NCI-H146 treated with DMSO at 0.1 percent for 48 hours (cell line): ENCODE measurements around the gene KIAA1549.
A peak's percentile ranks its signal among the peaks of the same experiment; 100 is the strongest.
"Not testable (repeated sequence)": the region's sequence is repeated elsewhere in the genome, so short reads cannot be mapped to it uniquely, and the experiment has no call there.

ENCODE experiments used
- DNase-seq: peaks from one replicate; lab custom pipeline; 2025; ENCODE audit not compliant: unreplicated experiment; lab: John Stamatoyannopoulos, UW

Gene KIAA1549

DNA sequence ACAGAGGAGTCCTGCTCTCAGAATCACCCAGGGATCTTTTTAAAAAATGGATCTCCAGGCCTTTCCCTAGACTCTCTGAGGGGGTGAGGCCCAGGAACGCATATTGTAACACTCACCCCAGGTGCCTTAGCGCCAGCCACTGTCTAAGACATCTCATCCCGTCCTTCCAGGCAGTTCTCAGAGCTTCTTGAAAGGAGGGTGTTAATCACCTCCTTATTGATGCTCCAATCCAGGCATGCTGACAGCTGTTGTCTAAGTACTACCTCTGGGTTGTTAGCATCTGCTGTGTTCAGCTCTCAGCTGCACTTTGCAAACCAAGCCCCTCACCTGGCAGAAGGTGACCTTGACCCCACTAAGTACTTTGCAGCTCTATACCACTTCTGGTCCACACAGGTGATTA lies 36.0 kb downstream of the KIAA1549 start:
- DNase-seq, result no peak

DNA sequence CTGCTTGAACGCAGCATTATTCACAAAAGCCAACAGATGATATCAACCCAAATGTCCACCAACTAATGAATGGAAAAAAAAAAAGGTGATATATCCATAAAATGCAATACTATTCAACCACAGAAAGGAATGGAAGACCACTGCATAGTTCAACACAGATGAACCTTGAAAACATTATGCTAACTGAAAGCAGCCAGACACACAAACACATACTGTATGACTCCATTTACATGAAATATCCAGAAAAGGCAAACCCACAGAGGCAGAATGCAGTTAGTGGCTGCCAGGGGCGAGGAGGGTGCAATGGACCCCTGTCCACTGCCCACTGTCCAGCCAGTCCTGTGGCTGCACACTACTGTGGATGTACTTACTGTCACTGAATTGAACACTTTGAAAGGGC lies 36.6 kb downstream of the KIAA1549 start:
- DNase-seq, result no peak

DNA sequence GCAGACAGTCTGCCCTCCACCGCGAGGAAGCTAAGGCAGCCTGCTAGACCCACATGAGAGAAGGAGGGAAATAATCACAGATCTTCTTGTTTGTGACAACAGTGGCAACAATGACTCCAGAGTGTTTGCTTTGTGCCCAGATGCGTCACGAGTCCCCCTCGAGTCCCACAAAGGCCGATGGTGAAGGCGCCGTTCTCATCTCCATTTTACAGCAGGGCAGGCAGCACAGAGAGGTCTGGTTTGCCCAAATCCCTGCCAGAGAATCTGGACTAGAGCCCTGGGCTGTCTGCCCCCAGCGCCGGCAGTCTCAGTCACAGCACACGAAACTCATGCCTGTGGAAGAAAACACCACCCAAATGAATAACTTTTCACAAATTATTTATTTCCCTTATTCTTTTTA lies 38.1 kb downstream of the KIAA1549 start:
- no peak for DNase-seq

DNA sequence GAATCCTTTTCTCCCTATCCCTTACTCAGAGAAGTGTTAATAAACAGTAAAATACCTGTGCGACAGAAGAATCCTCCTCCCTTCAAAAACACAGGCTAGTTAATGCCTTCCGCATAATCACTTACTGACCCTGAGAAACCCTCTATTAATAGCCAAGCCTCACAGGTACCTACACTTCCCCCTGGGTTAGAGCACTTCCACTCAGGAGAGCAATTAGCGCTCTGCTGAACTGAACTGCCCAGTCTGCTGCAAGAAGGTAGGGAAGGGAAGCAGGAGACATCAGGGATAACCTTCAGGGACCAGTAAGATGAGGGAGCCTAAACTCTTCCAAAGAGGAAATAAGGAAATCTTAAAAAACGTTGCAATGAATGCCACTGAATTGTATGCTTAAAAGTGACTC lies 39.6 kb downstream of the KIAA1549 start:
- no peak for DNase-seq

DNA sequence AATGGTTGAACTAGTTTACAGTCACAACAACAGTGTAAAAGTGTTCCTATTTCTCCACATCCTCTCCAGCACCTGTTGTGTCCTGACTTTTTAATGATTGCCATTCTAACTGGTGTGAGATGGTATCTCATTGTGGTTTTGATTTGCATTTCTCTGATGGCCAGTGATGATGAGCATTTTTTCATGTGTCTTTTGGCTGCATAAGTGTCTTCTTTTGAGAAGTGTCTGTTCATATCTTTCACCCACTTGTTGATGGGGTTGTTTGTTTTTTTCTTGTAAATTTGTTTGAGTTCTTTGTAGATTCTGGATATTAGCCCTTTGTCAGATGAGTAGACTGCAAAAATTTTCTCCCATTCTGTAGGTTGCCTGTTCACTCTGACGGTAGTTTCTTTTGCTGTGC lies 40.6 kb downstream of the KIAA1549 start:
- not testable (repeated sequence) for DNase-seq

DNA sequence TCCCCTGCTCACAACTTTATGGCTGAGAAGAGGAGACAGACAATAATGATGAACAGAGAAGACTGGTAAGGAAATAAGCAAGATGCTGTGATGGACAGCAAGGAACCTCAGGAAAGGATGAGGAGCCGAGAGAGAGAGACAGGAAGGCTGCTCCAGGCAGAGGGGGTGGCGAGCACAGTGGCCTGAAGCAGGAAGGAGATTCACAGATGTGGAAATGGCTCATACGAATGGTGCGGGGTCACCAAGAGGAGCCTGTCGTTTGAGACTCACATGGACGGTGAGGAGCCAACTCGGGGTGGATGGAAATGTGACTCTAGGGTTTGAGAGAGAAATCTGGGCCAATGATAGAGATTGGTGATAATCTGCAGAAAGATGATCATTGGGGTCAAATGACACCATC lies 43.7 kb downstream of the KIAA1549 start:
- no peak for DNase-seq

DNA sequence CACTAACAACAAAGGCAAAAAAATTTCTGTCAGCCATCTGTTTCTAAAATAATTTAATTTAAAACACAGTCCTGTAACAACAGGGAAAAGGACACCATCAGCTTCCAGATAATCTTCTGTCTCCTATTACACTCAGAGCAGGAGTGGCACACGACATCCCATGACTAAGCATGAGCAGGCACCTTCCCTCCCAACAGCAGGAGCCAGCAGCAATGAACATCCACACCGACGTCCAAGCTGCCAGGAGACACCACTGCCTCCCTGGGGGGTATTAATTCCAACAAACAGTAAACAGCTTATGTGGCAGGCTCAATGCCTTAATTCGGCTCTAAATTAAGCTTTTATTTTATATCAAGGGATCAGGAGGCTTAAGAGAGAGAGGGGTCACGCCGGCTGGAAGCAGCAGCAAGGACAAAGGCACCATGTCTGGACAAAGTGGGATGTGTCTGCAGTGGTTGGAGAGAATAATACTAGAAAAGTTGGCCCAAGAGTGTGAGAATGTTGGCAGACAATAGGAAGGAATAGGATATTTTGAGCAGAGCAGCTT lies 45.7 kb downstream of the KIAA1549 start:
- peak; percentile 3 for DNase-seq

DNA sequence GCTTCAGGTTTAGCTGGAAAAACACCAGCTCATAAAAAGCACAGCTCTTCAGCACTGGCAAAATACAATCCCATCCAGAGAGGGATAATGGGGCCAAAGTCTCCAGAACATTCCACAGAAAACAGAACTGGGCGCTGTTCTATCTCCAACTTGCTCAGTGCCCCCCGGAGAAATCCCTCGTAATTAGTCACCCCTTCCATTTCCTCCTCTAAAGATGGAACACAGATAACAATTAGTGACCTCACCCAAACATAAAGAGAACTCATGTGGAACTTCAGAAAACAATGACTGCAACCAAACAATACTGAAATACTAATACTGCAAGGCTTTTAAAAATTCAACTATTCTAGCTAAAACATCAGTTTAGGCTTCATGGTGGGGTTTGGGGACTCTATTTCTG lies 46.3 kb downstream of the KIAA1549 start:
- no peak for DNase-seq

DNA sequence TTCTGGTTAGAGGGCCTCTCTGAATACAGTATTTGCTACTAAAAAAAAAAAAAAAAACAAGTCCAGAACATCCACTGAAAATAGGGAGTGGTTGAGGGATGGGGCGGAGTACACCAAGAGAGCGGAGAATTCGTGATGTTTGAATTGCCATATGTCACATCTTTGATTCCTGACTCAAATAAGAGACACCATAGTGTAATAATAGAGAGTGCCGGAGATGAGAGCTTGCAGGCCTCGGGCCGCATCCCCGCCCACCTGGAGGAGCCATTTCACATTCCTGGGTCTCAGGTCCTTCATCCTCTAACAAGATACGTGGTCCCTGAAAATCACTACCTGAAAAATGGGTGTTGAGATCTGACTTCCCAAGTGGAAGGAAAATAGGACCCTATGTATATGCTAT lies 46.8 kb downstream of the KIAA1549 start:
- no peak for DNase-seq

DNA sequence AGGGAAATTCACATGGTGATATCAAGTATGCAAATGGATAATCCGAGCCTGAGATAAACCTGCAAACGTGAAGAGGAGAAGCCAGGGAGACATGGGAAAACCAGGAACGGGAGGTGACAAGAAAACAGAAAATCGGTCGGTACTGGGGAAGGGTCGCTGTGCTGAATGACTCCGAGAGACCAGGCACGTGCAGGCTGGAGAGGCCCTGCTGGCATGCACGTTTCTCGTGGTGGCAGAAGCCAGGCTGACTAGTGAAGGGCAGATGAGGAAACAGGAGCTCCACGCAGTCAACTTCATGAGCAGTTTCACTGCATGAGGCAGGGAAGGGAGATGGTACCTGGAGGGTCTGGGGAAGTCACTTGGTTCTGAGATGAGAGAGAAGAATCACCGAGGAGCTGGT lies 48.3 kb downstream of the KIAA1549 start:
- no peak for DNase-seq

DNA sequence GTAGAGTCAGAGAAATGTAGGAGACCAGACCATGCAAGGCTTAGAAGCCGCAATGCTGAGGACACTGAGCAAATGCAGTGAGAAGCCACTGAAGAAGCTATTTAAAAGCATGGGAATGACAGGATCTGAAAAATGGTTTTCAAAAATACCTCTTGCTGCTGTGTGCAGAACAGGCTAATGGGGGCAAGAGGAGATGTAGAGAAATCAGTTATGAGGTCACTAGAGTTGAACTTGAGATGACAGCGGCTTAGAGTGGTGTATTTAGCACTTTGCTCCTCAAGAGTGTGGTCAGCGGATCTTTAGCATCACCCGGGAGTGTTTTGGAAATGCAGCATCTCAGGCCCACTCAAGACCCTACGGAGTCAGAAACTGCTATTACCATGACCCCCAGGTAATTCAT lies 48.8 kb downstream of the KIAA1549 start:
- DNase-seq, result no peak

DNA sequence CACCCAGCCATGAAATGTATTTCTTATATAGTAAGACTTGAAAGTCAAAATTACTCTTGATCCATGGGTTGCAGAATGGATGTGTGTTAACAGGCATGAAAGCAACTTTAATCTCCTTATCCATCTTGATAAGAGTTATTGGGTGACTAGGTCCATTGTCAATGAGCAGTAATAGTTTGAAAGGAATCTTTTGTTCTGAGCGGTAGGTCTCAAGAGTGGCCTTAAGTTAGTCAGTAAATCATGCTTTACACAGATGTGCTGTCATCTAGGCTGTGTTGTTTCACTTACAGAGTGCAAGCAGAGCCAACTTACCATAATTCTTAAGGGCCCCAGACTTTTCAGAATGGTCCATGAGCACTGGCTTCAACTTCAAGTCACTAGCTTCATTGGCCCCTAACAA lies 51.2 kb downstream of the KIAA1549 start:
- no peak for DNase-seq

DNA sequence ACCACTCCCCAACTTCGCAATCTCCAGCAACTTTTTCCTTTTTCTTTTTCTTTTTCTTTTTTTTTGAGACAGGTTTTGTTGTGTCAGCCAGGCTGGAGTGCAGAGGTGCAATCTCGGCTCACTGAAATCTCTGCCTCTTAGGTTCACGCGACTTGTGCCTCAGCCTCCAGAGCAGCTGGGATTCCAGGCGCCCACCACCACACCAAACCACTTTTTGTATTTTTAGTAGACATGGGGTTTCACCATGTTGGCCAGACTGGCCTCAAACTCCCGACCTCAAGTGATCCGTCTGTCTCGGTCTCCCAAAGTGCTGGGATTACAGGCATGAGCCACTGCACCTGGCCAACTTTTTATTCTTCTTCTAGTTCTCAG lies 55.0 kb downstream of the KIAA1549 start:
- no peak for DNase-seq

DNA sequence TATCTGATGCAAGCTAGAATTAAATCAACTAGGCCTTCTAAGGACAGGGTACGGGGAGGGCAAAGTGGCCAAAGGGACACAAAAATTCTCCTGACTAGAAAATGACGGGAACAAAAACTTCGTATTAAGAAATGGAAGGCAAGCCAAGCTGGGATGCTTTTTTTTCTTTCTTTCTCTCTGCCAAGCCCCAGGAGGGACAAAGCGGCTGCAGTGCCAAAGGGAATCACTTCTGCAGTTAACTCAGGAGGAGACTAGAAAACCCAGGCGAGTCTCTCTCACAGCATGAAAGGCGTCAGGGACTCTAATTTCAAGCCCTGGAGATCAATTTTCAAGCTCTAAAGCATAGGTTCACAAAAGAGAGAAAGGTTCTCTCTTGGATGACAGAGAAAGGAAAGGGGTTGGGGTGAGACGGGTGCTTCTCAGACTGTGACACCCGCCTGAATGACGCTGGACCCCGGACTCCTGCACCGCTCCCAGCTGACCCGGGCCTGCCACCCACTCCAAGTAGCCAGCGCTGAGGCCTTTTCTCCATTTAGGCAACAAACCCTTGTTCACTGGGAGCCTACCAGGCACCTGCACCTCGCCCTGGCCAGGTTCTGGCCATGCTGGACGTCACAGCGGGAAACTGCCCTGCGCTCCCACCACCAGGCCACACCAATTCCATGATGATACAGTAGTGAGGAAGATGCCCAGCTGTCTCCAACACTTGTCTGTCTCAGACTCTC lies 56.5 kb downstream of the KIAA1549 start:
- no peak for DNase-seq

DNA sequence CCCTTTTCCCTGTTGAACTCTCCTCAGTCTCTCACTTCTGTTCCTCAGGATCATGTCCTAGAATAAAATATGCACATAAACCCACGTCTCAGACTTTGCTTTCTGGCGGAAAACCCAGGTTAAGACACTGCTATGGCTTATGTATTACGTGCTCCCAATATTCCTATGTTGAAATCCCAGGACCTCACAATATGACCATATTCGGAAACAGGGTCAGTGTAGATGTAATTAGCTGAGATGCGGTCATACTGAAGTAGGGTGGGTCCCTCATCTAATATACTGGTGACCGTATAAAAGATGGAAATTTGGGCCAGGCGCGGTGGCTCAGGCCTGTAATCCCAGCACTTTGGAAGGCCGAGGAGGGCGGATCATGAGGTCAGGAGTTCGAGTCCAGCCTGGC lies 59.9 kb downstream of the KIAA1549 start:
- DNase-seq, result no peak

DNA sequence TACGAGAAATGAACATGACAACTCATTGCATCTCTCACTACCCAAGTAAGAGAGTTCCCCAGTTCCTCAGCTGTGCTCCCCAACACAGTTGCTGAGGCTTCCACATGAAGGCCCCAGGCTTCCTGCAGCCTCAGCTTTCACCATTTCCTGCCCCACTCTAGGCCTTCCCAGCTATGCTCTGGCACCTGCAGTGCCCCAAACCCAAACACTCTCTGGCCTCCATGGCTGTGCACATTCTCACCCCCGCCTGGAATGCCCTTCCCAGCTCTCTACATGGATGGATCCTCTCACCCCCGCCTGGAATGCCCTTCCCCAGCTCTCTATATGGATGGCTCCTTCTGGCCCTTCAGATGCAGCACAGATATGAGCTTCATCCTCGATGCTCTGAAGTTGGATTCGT lies 61.3 kb downstream of the KIAA1549 start:
- DNase-seq, result no peak

DNA sequence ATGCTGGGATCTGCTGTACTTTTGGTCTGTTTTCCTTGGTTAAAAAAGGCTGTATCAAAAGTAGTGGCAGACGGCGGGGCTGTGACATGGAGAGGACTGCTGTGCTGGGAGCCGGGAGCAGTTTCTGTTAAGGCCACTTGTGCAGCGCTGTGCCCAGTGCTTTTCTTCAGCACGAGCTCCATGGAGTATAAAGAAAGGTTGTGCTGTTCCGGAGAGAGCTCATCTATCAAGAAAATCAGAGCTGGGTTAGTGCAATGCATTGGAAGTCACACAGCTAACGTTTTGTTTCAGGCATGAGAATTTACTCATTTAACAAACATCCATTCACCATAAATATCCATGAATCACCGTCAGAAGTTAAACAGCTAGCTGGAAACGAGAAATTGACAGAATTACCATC lies 62.0 kb downstream of the KIAA1549 start:
- DNase-seq, result no peak

DNA sequence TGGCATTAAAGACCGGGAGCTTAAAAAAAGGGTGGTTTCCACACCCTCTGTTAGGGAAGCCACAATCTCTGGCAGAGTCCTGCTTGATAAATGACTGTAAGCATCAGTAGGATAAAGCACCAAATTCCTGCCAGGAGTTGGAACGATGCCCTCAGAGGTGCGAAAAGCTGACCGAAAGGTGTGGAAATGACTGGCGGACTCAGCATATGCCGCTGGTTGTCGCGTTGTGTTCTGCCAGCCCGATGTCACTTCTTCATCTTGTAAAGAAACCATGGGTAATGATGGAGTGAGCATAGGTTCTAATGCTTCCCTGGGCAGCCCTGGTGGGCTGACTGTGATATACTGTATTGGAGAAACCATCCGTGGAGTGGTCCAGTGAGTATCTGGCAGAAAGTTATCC lies 62.4 kb downstream of the KIAA1549 start:
- DNase-seq, result no peak

DNA sequence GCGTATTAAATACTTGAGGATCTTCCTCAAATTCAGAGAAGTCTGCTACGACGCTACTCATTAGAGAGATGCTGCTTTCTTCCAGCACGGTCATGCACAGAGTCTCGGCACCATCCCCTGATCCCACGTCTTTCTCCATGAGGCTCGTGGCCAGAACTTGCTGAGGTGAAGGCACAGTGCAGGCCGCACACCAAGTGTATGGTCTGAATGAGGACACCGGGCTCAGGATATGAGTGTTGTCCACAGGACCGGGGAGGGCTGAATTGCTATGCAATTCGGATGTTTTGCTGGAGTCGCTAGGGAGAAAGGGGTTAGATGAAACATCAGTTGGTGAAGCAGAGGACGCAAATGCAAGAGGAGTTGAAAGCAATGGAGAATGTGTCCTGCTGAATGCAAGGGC lies 63.0 kb downstream of the KIAA1549 start:
- DNase-seq, result no peak

DNA sequence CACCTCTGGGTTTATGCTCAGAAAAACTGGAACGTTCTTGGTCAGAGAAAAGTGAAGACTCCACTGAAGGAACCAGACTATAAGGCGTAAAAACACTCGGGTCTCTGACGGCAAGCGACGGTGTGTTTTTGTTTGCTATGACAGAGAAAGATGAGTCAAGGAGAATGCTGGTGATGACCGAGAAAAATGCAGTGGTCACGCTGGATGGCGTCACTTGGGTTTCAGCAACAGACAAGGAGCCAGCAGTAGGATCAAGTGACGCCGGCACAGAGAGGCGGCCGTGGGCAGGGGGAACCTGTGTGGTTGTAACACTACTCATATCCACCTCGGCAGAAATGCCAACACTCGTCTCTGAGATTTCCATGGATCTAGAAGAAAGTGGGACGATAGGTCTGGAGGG lies 63.4 kb downstream of the KIAA1549 start:
- DNase-seq, result no peak

DNA sequence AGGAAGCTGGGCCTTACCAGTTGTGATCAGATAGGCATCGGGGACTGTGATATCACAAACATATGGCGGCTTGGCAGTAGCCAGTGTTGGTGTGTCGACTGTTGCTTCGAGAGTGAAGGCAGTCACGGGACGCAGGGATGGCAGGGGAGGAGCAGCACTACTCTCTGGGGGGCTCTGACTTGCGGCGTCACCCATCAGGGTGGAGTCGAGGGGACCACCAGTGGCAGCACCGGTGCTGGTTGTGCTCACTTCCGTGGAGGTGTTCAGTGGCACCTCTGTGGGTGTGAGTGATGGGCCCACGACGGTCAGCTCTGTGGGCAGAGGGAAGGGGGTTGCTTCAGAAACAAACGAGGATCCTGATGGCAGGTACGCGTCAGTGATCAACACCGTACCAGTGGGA lies 64.5 kb downstream of the KIAA1549 start:
- DNase-seq, result no peak

DNA sequence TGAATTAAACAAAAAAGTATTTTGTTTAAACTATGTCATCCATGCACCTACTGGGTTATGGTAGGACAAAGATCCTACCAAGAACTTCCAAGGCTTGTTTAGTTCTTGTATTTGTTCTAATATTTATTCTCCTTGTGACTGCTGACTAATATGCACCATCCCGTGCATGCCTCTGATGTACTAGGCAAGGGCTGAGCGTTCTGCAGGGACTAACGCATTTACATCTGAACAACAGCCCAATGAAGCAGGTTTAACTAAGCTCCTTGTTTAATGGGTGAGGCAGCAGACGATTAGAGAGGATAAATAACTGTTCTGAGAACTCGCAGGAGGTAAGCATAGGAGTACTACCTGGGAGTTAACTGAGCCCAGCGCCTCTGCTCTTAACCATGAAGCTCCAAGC lies 64.9 kb downstream of the KIAA1549 start:
- no peak for DNase-seq

DNA sequence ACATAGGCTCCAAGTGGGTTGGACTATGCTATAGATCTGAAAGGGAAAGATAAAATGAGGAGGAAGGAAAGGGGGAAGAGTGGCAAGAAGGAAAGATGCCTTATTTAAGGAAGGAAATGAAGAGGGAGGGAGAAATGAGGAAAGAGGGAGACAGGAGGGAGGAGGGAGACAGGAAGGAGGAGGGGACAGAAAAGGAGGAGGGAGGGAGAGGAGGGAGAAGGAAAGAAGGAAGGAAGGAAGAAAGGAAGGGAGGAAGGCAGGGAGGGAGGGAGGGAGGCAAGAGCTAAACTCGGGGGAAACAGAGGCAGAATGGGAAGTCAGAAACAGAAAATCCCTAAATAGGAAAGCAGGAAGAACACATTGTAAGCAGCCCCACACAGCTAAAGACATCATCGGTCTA lies 67.4 kb downstream of the KIAA1549 start:
- no peak for DNase-seq
